ENCODE data around the gene FAHD1.

FAHD1 gene

GRCh38 chr16:1826691-1827573, at the start of gene FAHD1, which contains the start of gene HAGH:
Gene FAHD1, plus strand, starts transcription at chr16:1827206. Its CDS starts 33 bp downstream, at chr16:1827239.
Gene HAGH, minus strand, starts transcription at chr16:1826825. Its CDS starts 38 bp downstream, at chr16:1826787.
- peak; percentile 94 for DNase-seq

GRCh38 chr16:1777375-1778199, 49.4 kb upstream of the FAHD1 start:
- DNase-seq, result no peak

- no peak for DNase-seq
These were observed 48.5 kb upstream of the FAHD1 start for GRCh38 chr16:1778200-1779179.

GRCh38 chr16:1779234-1779701, 47.7 kb upstream of the FAHD1 start:
- no peak for DNase-seq

GRCh38 chr16:1779741-1780676, 47.0 kb upstream of the FAHD1 start:
- no peak for DNase-seq

GRCh38 chr16:1780677-1781072, 46.3 kb upstream of the FAHD1 start:
- DNase-seq, result no peak

- DNase-seq, result no peak
These were observed 45.8 kb upstream of the FAHD1 start for GRCh38 chr16:1781254-1781653.

- DNase-seq, result no peak
These were observed 45.1 kb upstream of the FAHD1 start for GRCh38 chr16:1781758-1782407.

GRCh38 chr16:1782408-1783264, 44.4 kb upstream of the FAHD1 start, which contains the start of the genes NUBP2 and SPSB3:
Gene NUBP2, plus strand, starts transcription at chr16:1782960. Its CDS starts 61 bp downstream, at chr16:1783021.
Gene SPSB3, minus strand, starts transcription at chr16:1782571. Its CDS starts 1,088 bp downstream, at chr16:1781483.
- peak; percentile 98 for DNase-seq

- DNase-seq, result no peak
These were observed 41.8 kb upstream of the FAHD1 start for GRCh38 chr16:1784977-1785845.

- DNase-seq, result no peak
These were observed 41.2 kb upstream of the FAHD1 start for GRCh38 chr16:1785846-1786170.

GRCh38 chr16:1786242-1787055, 40.6 kb upstream of the FAHD1 start:
- DNase-seq, result no peak

GRCh38 chr16:1787056-1787321, 40.0 kb upstream of the FAHD1 start:
- no peak for DNase-seq

GRCh38 chr16:1787322-1788094, 39.5 kb upstream of the FAHD1 start:
- DNase-seq, result no peak

GRCh38 chr16:1788095-1788707, 38.8 kb upstream of the FAHD1 start:
- no peak for DNase-seq

- no peak for DNase-seq
These were observed 38.3 kb upstream of the FAHD1 start for GRCh38 chr16:1788708-1789100.

- no peak for DNase-seq
These were observed 37.4 kb upstream of the FAHD1 start for GRCh38 chr16:1789643-1790045.
